ENCODE results near the gene NPTX2. TPM values are rescaled to one million over a fixed set of nuclear protein-coding genes. Genes with fewer than 3 reads are reported as not detected.

Gene NPTX2
- total RNA-seq, 1 experiment from 2014 or later: not detected

GRCh38 chr7:98617960-98618418, 904 bp downstream of the NPTX2 start:
- no peak for DNase-seq (ENCODE audit: low spot score)

GRCh38 chr7:98618786-98619185, 1.7 kb downstream of the NPTX2 start:
- no peak for DNase-seq (ENCODE audit: low spot score)

- peak; percentile 82 for DNase-seq (ENCODE audit: low spot score)
Observed at GRCh38 chr7:98619450-98620321, 2.6 kb downstream of the NPTX2 start.

- DNase-seq (ENCODE audit: low spot score): no peak
Observed at GRCh38 chr7:98621573-98622482, 4.7 kb downstream of the NPTX2 start.

- DNase-seq (ENCODE audit: low spot score): no peak
Observed at GRCh38 chr7:98622926-98623325, 5.8 kb downstream of the NPTX2 start.

- no peak for DNase-seq (ENCODE audit: low spot score)
Observed at GRCh38 chr7:98624846-98625420, 7.8 kb downstream of the NPTX2 start.

- DNase-seq (ENCODE audit: low spot score): no peak
Observed at GRCh38 chr7:98626460-98627412, 9.7 kb downstream of the NPTX2 start.

- no peak for DNase-seq (ENCODE audit: low spot score)
Observed at GRCh38 chr7:98627413-98627790, 10.3 kb downstream of the NPTX2 start.

- no peak for DNase-seq (ENCODE audit: low spot score)
Observed at GRCh38 chr7:98628418-98628817, 11.3 kb downstream of the NPTX2 start.

- DNase-seq (ENCODE audit: low spot score): peak; percentile 39
Observed at GRCh38 chr7:98629001-98629431, 11.9 kb downstream of the NPTX2 start.

GRCh38 chr7:98630149-98630548, 13.1 kb downstream of the NPTX2 start:
- no peak for DNase-seq (ENCODE audit: low spot score)

- DNase-seq (ENCODE audit: low spot score): no peak
Observed at GRCh38 chr7:98630770-98631169, 13.7 kb downstream of the NPTX2 start.

GRCh38 chr7:98638853-98639252, 21.8 kb downstream of the NPTX2 start:
- no peak for DNase-seq (ENCODE audit: low spot score)

GRCh38 chr7:98640375-98640774, 23.3 kb downstream of the NPTX2 start:
- DNase-seq (ENCODE audit: low spot score): no peak

- no peak for DNase-seq (ENCODE audit: low spot score)
Observed at GRCh38 chr7:98641646-98642500, 24.8 kb downstream of the NPTX2 start.

GRCh38 chr7:98643236-98643985, 26.3 kb downstream of the NPTX2 start:
- DNase-seq (ENCODE audit: low spot score): no peak

GRCh38 chr7:98646465-98646864, 29.4 kb downstream of the NPTX2 start:
- DNase-seq (ENCODE audit: low spot score): no peak

GRCh38 chr7:98647326-98647725, 30.2 kb downstream of the NPTX2 start:
- peak; percentile 19 for DNase-seq (ENCODE audit: low spot score)

- no peak for DNase-seq (ENCODE audit: low spot score)
Observed at GRCh38 chr7:98651760-98652159, 34.7 kb downstream of the NPTX2 start.

Measured in H4 (cell line).